NB4 (cell line): Measurements from ENCODE around the gene LAMTOR2.

Source experiments
- POLR2A ChIP-seq: IDR thresholded peaks from 2 replicates; pipeline ENCODE4 v1.6.1; 2011; ENCODE audit warnings: mild to moderate bottlenecking; ENCODE audit not compliant: insufficient read length; ENCODE audit errors: extremely low read depth
- TF ChIP-seq, protein P1 (sequence below): IDR thresholded peaks from one replicate; pipeline ENCODE4 v1.5.1; 2012; ENCODE audit warnings: low read depth, low read length
- TF ChIP-seq, protein P2 (sequence below): IDR thresholded peaks from 2 replicates; pipeline ENCODE4 v1.6.1; 2011; ENCODE audit warnings: low read depth, low read length

DNA sequence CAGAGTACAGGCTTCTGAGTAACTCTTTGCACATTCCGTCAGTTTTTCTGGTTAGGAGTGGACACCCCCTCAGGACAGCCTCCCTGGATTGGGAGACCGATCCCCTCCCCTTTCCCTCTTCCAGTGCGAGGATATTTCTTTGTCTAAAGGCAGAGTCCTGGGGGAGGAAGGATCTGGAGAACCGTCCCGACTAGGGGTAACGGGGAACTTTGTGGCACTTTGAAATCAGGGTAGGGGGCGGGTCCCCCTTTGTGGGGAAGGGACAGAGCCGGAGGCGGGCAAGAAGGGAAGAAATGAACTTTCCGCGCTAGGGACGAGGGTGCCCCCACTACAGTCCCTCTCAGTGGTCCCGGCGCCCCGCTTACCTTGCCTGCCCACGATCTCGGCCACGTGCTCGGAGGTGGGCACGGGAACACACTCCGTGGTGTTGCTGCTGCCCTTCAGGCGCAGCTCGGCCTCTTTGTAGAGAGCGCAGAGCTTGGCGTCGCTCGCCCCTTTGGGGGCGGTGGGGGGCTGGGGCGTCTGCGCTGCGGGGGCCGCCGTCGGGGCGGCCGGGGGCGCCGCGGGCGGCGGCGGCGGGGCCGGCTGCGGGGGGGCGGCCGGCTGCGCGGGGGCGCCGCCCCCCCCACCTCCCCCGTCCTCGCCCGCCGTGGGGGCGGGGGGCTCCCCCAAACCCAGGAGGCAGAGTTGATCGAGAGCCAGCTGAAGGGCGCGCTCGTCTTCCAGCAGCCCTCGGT lies 26.8 kb downstream of the LAMTOR2 start:
- TF ChIP-seq, protein P1, sequence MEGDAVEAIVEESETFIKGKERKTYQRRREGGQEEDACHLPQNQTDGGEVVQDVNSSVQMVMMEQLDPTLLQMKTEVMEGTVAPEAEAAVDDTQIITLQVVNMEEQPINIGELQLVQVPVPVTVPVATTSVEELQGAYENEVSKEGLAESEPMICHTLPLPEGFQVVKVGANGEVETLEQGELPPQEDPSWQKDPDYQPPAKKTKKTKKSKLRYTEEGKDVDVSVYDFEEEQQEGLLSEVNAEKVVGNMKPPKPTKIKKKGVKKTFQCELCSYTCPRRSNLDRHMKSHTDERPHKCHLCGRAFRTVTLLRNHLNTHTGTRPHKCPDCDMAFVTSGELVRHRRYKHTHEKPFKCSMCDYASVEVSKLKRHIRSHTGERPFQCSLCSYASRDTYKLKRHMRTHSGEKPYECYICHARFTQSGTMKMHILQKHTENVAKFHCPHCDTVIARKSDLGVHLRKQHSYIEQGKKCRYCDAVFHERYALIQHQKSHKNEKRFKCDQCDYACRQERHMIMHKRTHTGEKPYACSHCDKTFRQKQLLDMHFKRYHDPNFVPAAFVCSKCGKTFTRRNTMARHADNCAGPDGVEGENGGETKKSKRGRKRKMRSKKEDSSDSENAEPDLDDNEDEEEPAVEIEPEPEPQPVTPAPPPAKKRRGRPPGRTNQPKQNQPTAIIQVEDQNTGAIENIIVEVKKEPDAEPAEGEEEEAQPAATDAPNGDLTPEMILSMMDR: no peak
- TF ChIP-seq, protein P2, sequence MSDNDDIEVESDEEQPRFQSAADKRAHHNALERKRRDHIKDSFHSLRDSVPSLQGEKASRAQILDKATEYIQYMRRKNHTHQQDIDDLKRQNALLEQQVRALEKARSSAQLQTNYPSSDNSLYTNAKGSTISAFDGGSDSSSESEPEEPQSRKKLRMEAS: no peak
- TF ChIP-seq POLR2A: no peak
